ENCODE data around the gene ROR1. TPM values are rescaled to one million over a fixed set of nuclear protein-coding genes. Genes with fewer than 3 reads are reported as not detected.
A peak's percentile ranks its signal among the peaks of the same experiment; 100 is the strongest.

Gene ROR1
- total RNA-seq, 1 experiment from 2014 or later, result 19.0 TPM

DNA sequence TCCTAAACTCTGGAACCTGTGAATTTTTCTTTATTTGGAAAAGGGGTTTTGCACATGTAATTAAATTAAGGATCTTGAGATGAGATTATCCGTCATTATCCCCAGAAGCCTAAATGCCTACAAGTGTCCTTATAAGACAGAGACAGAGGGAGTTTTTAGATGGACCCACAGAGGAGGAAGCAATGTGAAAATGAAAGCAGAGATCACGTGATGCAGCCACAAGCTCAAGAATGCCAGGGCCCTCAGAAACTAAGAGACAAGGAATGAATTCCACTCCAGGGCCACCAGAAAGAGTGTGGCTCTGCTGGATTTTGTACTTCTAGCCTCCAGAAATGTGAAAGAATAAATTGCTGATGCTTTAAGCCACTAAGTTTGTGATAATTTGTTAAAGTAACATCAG lies 246.0 kb downstream of the ROR1 start:
- Histone ChIP-seq H3K79me2 (ENCODE audit: low read depth) (no peaks in the 10 kb centered on the region), H3K4me3 (no peak overlapping the region), H3K36me3 (ENCODE audit: low read depth) (no peaks in the 10 kb centered on the region), H3K9me2 (ENCODE audit: insufficient read depth) (no peaks in the 10 kb centered on the region), H3F3A (ENCODE audit: insufficient read depth, low read depth) (no peaks in the 10 kb centered on the region), H3K9me3 (ENCODE audit: insufficient read depth, low read depth) (0 out of 2 replicates have a peak, but pooled peaks cover 2% of the 10 kb centered on the region), H3K4me2 (no peak overlapping the region), H2AFZ (no peak overlapping the region), H3K27ac (no peak overlapping the region), H3K4me1 (replicated peaks; ENCODE audit: insufficient read depth) (no peaks in the 10 kb centered on the region), H3K27me3 (ENCODE audit: insufficient read depth, low read depth) (no peaks in the 10 kb centered on the region), H4K20me1 (ENCODE audit: insufficient read depth) (no peaks in the 10 kb centered on the region)
- ChIA-PET POLR2A (ENCODE audit: unreplicated experiment) (no interaction called here), CTCF (no interaction called here)
- intact Hi-C loops (cut with micrococcal nuclease; ENCODE audit: unreplicated experiment), result no loop called here
- BruUV-seq (replicated peaks), result no TSS peak
- DNase-seq, result peak in 1 of 2 experiments; percentile 11
- TF ChIP-seq, protein P1, sequence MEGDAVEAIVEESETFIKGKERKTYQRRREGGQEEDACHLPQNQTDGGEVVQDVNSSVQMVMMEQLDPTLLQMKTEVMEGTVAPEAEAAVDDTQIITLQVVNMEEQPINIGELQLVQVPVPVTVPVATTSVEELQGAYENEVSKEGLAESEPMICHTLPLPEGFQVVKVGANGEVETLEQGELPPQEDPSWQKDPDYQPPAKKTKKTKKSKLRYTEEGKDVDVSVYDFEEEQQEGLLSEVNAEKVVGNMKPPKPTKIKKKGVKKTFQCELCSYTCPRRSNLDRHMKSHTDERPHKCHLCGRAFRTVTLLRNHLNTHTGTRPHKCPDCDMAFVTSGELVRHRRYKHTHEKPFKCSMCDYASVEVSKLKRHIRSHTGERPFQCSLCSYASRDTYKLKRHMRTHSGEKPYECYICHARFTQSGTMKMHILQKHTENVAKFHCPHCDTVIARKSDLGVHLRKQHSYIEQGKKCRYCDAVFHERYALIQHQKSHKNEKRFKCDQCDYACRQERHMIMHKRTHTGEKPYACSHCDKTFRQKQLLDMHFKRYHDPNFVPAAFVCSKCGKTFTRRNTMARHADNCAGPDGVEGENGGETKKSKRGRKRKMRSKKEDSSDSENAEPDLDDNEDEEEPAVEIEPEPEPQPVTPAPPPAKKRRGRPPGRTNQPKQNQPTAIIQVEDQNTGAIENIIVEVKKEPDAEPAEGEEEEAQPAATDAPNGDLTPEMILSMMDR (conservative IDR thresholded peaks at IDR 0.05), result no peak
- no peak for TF ChIP-seq EZH2 (IDR thresholded peaks at IDR 0.05; ENCODE audit: low read depth)

DNA sequence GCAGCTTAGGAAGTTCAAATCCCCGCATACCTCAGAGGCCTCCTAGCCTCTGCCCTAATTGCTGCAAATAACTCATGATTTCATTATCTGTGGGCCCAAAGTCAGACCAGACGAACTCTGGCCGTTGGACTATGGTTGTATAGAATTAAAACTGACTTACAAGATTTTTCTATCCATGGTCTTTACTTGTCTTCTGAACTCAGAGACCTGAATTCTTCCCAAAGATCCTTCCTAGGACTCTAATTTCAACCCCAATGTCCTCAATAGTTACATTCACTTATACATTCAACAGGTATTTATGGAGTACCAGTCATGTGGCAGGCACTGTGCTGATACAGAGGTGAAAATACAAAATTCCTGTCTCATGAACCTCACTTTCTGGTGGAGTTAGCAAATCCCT lies 247.2 kb downstream of the ROR1 start:
- ChIA-PET CTCF (no interaction called here), POLR2A (ENCODE audit: unreplicated experiment) (no interaction called here)
- no peaks in the 10 kb centered on the region for H3K36me3 ChIP-seq (ENCODE audit: low read depth)
- H3K4me2 ChIP-seq, result no peak overlapping the region
- TF ChIP-seq EZH2 (IDR thresholded peaks at IDR 0.05; ENCODE audit: low read depth), result no peak
- TF ChIP-seq, protein P1 (conservative IDR thresholded peaks at IDR 0.05), result no peak
- H3K4me3 ChIP-seq, result no peak overlapping the region
- H3K27me3 ChIP-seq (ENCODE audit: insufficient read depth, low read depth), result no peaks in the 10 kb centered on the region
- H2AFZ ChIP-seq, result no peak overlapping the region
- H3K79me2 ChIP-seq (ENCODE audit: low read depth), result no peaks in the 10 kb centered on the region
- no peaks in the 10 kb centered on the region for H3K9me3 ChIP-seq (ENCODE audit: insufficient read depth, low read depth)
- H3K9me2 ChIP-seq (ENCODE audit: insufficient read depth), result no peaks in the 10 kb centered on the region
- H3K27ac ChIP-seq, result no peak overlapping the region
- H3K4me1 ChIP-seq (replicated peaks; ENCODE audit: insufficient read depth), result no peaks in the 10 kb centered on the region
- H4K20me1 ChIP-seq (ENCODE audit: insufficient read depth), result no peaks in the 10 kb centered on the region
- DNase-seq, result no peak
- intact Hi-C loops (cut with micrococcal nuclease; ENCODE audit: unreplicated experiment), result no loop called here
- BruUV-seq (replicated peaks), result no TSS peak
- H3F3A ChIP-seq (ENCODE audit: insufficient read depth, low read depth), result no peaks in the 10 kb centered on the region

DNA sequence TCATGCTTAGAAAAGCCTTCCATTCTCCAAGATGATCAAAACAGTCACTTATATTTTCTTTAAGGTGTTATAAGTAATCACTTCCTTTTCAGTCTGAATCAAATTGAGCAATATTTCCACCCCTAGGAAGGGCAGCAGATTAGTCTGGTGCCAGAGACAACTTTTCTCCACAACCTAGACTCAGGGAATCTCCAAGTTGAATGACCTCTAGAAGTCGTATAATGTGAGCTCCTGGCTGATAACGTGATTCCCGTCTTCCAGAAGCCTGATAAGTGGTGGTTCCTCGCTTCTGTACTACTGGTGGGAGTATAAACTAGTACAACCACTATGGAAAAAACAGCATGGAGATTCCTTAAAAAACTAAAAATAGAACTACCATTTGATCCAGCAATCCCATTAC lies 251.2 kb downstream of the ROR1 start:
- no peak for DNase-seq
- Histone ChIP-seq H3F3A (ENCODE audit: insufficient read depth, low read depth) (no peaks in the 10 kb centered on the region), H3K4me3 (no peak overlapping the region), H3K4me1 (replicated peaks; ENCODE audit: insufficient read depth) (no peaks in the 10 kb centered on the region), H3K27ac (no peak overlapping the region), H3K27me3 (ENCODE audit: insufficient read depth, low read depth) (no peaks in the 10 kb centered on the region), H2AFZ (no peak overlapping the region), H3K79me2 (ENCODE audit: low read depth) (no peaks in the 10 kb centered on the region), H3K4me2 (no peak overlapping the region), H3K9me3 (ENCODE audit: insufficient read depth, low read depth) (peaks cover 7% of the 10 kb centered on the region; the same call in 1 of the 2 replicates), H3K9me2 (ENCODE audit: insufficient read depth) (no peaks in the 10 kb centered on the region), H3K36me3 (ENCODE audit: low read depth) (peaks cover 4% of the 10 kb centered on the region; the same call in 1 of the 2 replicates), H4K20me1 (ENCODE audit: insufficient read depth) (no peaks in the 10 kb centered on the region)
- intact Hi-C loops (cut with micrococcal nuclease; ENCODE audit: unreplicated experiment), result no loop called here
- CTCF ChIA-PET, result no interaction called here
- no TSS peak for BruUV-seq (replicated peaks)
- no peak for TF ChIP-seq EZH2 (IDR thresholded peaks at IDR 0.05; ENCODE audit: low read depth)
- TF ChIP-seq, protein P1 (conservative IDR thresholded peaks at IDR 0.05), result no peak
- POLR2A ChIA-PET (ENCODE audit: unreplicated experiment), result no interaction called here
